Posterior cingulate gyrus (tissue), 11 donors: ENCODE results near the gene HOXD9.

Experiments used
- DNase-seq, 10 donors: peaks; one replicate each; pipeline versions ENCODE4 v3.0.0 to v3.0.0-alpha.2; 2020 to 2021; ENCODE audit warnings: mixed read lengths in 3 of 10
- intact Hi-C: fragments of 100-400 bp; cut with DNase I; formaldehyde crosslinking; loops from one replicate; pipeline ENCODE4 v1.15.1; 2023

The HOXD9 gene

DNA sequence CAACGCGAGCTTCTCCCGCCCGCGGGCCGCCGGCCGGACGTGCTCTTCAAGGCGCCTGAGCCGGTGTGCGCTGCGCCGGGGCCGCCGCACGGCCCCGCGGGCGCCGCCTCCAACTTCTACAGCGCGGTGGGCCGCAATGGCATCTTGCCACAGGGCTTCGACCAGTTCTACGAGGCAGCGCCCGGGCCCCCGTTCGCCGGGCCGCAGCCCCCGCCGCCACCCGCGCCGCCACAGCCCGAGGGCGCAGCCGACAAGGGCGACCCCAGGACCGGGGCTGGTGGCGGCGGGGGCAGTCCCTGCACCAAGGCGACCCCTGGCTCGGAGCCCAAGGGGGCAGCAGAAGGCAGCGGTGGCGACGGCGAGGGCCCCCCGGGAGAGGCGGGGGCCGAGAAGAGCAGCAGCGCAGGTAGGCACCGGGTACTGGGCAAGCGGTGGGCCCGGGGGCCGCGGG, 14.8 kb upstream of the HOXD9 start:
- intact Hi-C loops, result no loop called here
- peak in 2 of 10 donors; percentile 58 to 66 for DNase-seq

GRCh38 chr2:176109192-176109901, 13.2 kb upstream of the HOXD9 start:
- DNase-seq, result no peak
- intact Hi-C loops, result no loop called here

DNA sequence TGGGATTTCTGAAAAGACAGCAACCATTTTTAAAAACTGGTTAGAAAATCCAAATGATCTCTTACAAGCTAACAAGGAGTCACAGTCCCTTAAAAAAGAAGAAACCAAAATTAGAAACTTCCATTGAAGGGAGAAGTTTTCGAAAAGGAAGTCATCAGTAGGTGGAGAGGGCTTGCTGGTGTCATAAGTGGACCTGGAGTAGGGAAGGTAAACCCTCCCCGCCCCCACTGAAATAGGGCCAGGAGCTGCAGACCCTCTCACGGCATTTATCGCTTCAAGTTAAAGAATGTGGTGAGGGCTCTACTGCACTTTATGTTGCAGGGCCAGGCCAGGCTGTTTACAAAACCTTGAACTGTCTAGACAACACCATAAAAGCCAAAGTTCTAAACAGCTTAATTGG, 12.6 kb upstream of the HOXD9 start:
- intact Hi-C loops, result no loop called here
- no peak for DNase-seq

GRCh38 chr2:176110415-176111308, 11.9 kb upstream of the HOXD9 start:
- no peak for DNase-seq
- intact Hi-C loops, result no loop called here

- intact Hi-C loops, result no loop called here
- peak in 1 of 10 donors; percentile 48 for DNase-seq
These were observed 11.2 kb upstream of the HOXD9 start for GRCh38 chr2:176111309-176111663.

- peak in 1 of 10 donors; percentile 59 for DNase-seq
- intact Hi-C loops, result no loop called here
These were observed 10.6 kb upstream of the HOXD9 start for GRCh38 chr2:176111846-176112374.

GRCh38 chr2:176112375-176113302, 9.9 kb upstream of the HOXD9 start:
- DNase-seq, result peak in 1 of 10 donors; percentile 66
- intact Hi-C loops, result no loop called here

DNA sequence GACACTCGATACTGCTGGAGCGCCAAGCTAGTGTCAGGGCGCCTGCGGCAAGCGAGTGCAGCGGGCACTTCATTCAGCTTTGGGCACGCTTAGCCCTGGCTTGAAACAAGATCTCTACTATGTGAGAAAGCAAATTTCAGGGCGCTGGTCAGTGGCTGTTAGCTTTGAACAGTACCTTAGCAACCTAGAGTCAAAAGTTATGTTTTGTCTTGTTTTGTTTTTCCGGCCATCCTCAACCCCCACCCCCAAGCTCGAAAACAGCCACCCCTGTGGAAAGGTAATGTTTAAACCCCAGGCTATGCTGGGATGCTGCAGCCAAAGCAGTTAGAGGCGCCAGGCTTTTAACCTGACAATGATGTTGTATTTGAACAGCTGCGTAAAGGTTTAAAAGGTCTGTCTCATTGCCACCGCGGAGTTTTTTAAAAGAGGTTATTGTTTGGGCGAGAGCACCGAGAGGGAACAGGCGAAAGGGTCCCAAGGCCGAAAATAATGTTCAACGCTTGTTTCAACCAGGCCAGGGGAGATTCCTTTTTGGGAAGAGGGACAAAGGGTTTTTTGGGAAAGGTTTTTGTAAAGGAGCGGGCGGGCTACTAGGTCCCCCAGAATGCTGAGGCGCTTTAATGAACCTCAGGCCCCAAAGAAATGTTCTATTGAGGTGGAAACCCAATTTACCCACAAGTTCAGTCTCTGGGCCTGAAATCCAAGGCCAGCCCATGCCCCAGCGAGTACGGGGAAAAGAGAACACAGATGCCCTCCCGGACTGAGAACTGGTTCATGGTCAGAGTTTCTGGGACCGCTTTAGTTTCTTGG, 8.2 kb upstream of the HOXD9 start:
- peak in 1 of 10 donors; percentile 53 for DNase-seq
- intact Hi-C loops, result no loop called here

DNA sequence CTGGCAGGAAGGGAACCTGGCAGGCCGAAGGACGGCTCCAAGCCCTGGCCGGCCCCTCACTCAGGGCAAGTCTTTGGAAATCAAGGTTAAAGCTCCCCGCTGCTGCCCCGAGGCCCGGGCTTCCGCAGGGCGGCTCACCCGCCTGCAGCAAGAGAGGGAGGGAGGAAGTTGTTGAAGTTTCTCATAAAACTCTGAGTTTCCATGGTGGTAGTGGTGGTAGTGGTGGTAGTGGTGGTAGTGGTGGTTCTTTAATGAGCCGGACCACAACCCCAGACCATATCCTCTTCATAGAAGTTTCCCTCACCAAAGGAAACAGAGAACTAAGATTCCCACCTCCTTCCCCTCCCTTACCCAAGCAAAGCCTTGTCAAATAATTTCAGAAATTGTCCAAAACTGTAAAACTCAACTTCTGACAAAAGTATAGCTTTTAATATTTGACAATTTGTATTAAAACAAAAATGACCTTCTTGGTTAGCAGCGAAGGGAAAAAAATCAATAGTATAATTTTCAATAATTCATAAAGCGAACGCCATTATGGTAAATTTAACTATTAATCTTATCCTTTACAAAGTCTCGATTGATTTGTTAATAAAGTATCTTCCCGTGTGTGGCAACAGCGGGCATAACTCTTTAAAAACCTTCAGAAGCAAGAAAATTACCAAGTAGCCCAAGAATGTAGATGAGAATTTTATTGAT, 7.4 kb upstream of the HOXD9 start:
- intact Hi-C loops, result no loop called here
- DNase-seq, result peak in 1 of 10 donors; percentile 52

DNA sequence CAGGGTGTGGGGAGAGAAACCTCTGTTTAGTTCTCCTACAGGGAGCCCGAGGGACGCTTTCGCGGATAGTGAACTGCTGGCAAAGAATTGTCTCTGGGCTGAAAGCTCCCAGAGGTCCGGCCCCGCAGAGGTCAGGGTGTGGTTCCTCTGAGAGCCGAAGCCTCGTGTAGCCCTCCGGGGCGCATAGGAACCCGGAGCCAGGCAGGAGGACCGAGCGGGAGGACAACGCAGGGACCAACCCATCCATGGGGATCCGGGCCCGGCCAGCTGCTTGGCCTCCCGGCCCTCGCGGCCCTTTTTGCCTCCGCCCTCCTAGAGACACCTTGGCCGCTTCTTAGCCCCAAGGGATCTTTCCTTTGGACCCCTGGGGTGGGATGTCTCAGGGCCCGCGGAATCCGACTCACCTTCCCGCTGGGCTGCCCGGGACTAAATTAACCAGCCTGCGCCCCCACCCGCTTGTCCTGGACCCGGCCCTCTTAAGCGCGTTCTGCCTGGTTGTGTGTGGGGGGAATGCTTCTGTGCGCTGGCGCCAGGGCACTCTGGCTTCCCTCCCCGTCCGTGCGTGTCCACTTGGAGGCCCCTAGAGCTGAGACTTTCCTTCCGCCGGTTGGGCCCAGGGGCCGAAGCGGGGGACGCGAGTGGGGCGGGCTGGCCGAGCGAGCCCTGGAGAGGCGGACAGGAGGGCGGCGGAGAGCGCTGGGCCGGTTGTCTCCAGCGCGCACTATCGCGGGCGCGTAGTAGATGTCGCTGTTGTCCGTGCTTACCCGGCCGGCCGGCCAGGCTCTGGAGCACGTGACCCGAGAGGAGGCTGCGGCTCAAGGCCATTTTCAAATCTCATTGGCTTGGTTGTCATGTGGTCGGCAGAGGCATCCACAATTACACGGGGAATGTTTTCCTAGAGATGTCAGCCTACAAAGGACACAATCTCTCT, 6.4 kb upstream of the HOXD9 start, which contains the start of gene HOXD10:
TSS of gene HOXD10 (plus strand) at position 896 of the 931 bp plus-strand sequence. CDS start 56 bp downstream, outside the sequence.
- intact Hi-C loops, result no loop called here
- DNase-seq, result peak in 2 of 10 donors; percentile 79 to 80

DNA sequence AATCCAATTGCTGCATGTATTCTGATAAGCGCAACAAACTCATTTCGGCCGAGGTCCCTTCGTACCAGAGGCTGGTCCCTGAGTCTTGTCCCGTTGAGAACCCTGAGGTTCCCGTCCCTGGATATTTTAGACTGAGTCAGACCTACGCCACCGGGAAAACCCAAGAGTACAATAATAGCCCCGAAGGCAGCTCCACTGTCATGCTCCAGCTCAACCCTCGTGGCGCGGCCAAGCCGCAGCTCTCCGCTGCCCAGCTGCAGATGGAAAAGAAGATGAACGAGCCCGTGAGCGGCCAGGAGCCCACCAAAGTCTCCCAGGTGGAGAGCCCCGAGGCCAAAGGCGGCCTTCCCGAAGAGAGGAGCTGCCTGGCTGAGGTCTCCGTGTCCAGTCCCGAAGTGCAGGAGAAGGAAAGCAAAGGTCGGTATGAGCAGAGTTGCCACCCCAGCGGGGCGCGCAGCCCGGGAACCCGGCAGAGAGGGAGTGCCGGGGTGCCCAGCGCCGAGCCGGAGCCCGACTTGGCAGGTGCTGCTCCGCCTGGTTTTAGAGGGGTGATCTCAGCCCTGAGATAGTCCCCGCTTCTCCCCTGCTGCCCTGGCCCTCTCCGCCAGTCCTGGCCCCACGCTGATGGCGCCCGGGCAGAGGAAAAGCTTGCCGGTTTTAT, 5.2 kb upstream of the HOXD9 start:
- peak in 2 of 10 donors; percentile 71 to 75 for DNase-seq
- intact Hi-C loops, result no loop called here

DNA sequence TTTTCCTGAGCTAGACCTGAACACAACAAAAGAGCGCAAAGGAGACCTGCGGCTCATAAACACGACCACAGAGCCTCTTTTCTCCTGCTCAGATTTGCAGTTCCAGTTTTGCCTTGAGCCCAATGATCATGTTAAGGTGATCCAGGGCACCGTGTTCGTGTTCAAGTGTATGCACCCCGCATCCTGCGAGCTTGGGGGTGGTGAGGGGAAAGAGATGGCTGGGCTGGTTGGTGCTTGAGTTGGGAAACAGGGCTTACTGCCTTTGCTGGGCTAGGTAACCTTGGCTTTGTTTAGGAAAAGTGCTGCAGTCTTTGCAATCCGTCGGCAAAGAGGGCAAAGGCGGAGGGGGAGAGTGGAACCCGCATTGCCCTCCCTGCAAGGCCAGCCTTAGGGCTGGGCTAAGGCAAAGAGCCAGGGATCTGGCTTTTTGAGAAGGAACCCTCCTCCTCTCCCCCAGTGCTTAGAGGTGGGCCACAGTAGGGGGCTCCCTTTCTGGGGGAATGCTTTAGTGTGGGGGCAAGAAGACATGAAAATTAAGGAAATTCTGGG, 4.6 kb upstream of the HOXD9 start:
- intact Hi-C loops, result no loop called here
- DNase-seq, result no peak

DNA sequence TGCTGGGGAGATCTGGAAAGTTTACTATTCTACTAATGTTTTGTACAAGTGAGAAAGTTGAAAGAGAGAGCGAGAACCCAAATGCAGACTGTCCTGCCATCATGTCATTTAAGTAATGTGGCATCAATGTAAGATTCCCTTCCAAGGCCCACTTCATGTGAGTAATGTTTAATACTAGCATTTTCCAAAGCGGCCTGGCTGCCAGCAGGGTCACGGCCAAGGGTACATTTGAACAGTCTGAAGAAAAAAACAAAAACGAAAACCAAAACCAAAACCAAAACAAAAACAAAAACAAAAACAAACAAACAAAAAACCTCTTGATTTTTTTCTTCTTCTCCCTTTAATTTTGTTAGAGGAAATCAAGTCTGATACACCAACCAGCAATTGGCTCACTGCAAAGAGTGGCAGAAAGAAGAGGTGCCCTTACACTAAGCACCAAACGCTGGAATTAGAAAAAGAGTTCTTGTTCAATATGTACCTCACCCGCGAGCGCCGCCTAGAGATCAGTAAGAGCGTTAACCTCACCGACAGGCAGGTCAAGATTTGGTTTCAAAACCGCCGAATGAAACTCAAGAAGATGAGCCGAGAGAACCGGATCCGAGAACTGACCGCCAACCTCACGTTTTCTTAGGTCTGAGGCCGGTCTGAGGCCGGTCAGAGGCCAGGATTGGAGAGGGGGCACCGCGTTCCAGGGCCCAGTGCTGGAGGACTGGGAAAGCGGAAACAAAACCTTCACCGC, 3.7 kb upstream of the HOXD9 start:
- intact Hi-C loops, result no loop called here
- no peak for DNase-seq

DNA sequence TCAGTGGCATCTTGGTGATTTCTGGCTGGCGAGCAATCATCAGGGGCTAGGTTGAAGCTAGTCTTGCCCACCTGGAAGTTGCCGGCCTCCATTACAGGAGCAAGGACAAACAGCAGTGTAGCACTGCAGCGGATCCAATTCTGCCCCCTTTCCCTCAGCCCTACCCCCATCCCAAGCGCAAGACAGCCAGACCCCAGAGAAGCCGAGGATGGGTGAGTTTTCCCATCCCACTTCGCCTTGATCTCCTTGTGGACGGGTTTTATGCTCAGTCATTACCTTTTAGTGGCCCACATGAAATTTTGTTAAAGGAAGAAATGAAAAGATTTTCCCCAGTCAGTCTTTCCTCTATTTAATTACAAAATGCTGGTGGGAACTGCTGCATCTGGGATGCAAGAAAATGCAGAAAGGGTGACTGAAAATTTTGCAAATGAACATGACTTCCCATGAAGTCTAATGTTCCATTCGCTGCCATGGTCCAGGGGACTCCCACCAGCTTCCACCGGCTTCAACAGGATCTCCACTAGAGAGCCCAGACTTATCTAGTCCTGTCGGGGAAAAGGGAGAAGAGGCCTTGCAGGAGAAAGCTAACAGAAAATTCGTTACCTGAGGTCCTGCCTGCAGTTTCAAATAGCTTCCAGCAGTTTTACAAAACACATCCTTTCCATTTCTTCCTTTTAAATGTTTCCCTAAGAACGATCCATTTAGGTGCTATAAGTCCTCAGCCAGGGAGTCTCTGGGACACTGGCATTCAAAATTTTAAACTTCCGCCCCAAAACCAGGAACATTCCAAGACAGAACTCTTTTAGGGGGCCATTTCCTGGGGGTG, 1.9 kb upstream of the HOXD9 start:
- intact Hi-C loops, result loop anchor here (5.0 kb wide), 1 partner anchor 1773 kb away; no protein-coding TSS in a partner anchor
- peak in 1 of 10 donors; percentile 22 for DNase-seq
